ENCODE data around the gene TRIP6. TPM values are rescaled to one million over a fixed set of nuclear protein-coding genes. Genes with fewer than 3 reads are reported as not detected.

The TRIP6 gene
- total and polyA plus RNA-seq, 2 of the 8 experiments (the other 6 are each of a cell fraction or from before 2014, with no cell fraction given) = 88.4 to 103 TPM

- no peak for FAIRE-seq
- TF ChIP-seq CHD1 (IDR thresholded peaks at IDR 0.05; ENCODE audit: low read depth, low read length) (no peak), ATF2 (IDR thresholded peaks at IDR 0.05; ENCODE audit: low read length) (no peak), SIN3A (conservative IDR thresholded peaks at IDR 0.05 in 1 of 2, IDR thresholded peaks at IDR 0.05 in 1 of 2; ENCODE audit: low read depth in 1 of 2, low read length in 2 of 2) (no peak), EZH2 (IDR thresholded peaks at IDR 0.05; ENCODE audit: low read depth, low read length, severe bottlenecking) (no peak)
Observed at GRCh38 chr7:100882201-100882600, 15.0 kb downstream of the TRIP6 start.

More at GRCh38 chr7:100882201-100882600, 15.0 kb downstream of the TRIP6 start:
- no peak for DNase-seq (ENCODE audit: low read depth in 1 of 2, low spot score in 2 of 2)
- Histone ChIP-seq H3K4ac (replicated peaks; ENCODE audit: insufficient read length, low read depth, low read length) (no peak overlapping the region), H3K4me3 (ENCODE audit: extremely low read depth in 1 of 4, insufficient read depth in 2 of 4, low read depth in 3 of 4, low read length in 4 of 4) (no peak overlapping the region), H3K23me2 (ENCODE audit: low read depth, low read length) (0 out of 2 replicates have a peak, but pooled peaks cover 6% of the 10 kb centered on the region), H2BK12ac (ENCODE audit: low read depth, low read length) (no peak overlapping the region), H3K27me3 (replicated peaks in 1 of 4; ENCODE audit: control insufficient read depth in 3 of 4, extremely low read depth in 1 of 4, insufficient read depth in 3 of 4, low read length in 3 of 4) (no peaks in the 10 kb centered on the region; a peak in 1 of 7 replicates), H3K23ac (ENCODE audit: insufficient read length) (no peak overlapping the region), H2BK20ac (ENCODE audit: low read length) (no peak overlapping the region), H3K18ac (ENCODE audit: extremely low read depth, low read length) (no peak overlapping the region), H4K20me1 (replicated peaks in 1 of 2; ENCODE audit: control insufficient read depth in 1 of 2, insufficient read depth in 2 of 2, low read length in 2 of 2) (peaks cover 19 to 29% of the 10 kb centered on the region in 2 experiments), H3K4me1 (replicated peaks in 1 of 4; ENCODE audit: control insufficient read depth in 3 of 4, insufficient read depth in 4 of 4, low read length in 3 of 4) (peaks cover 0 to 5% (median 0%) of the 10 kb centered on the region in 4 experiments; a peak in 3 of 7 replicates), H2BK5ac (ENCODE audit: low read depth, low read length) (no peak overlapping the region), H2BK120ac (replicated peaks; ENCODE audit: low read depth, low read length) (no peak overlapping the region), H3K36me3 (ENCODE audit: control insufficient read depth in 2 of 4, insufficient read depth in 4 of 4, low read length in 3 of 4) (peaks cover 51 to 77% (median 63%) of the 10 kb centered on the region in 4 experiments), H3K27ac (ENCODE audit: low read depth, low read length) (no peak overlapping the region), H3K9ac (replicated peaks in 1 of 4; ENCODE audit: extremely low read depth in 1 of 4, low read depth in 3 of 4, low read length in 3 of 4) (no peak overlapping the region), H4K8ac (ENCODE audit: extremely low read depth, insufficient read depth, low read length) (no peak overlapping the region), H3K14ac (ENCODE audit: insufficient read length) (no peak overlapping the region), H3K56ac (replicated peaks; ENCODE audit: insufficient read length, low read depth, low read length) (no peak overlapping the region), H2AK5ac (ENCODE audit: low read depth, low read length) (no peak overlapping the region), H3K79me1 (ENCODE audit: low read depth, low read length) (peaks cover 18% of the 10 kb centered on the region), H3K4me2 (ENCODE audit: insufficient read depth in 1 of 2, low read depth in 2 of 2, low read length in 2 of 2) (no peak overlapping the region), H4K5ac (ENCODE audit: insufficient read length, low read depth, low read length) (no peak overlapping the region), H2BK15ac (ENCODE audit: low read length) (no peak overlapping the region), H3K9me3 (ENCODE audit: insufficient read depth in 2 of 2, low read depth in 1 of 2, low read length in 1 of 2) (no peaks in the 10 kb centered on the region; a peak in 1 of 4 replicates), H4K91ac (replicated peaks; ENCODE audit: insufficient read length, low read length) (no peak overlapping the region), H3K79me2 (ENCODE audit: control insufficient read depth in 1 of 2, insufficient read depth in 2 of 2, low read length in 2 of 2) (peaks cover 13 to 61% of the 10 kb centered on the region in 2 experiments; a peak in 3 of 4 replicates), H2AFZ (ENCODE audit: low read length) (no peak overlapping the region)
- POLR2A ChIA-PET (ENCODE audit: partially characterized antibody) = interaction anchor here (0.7 to 10.1 kb wide), 2 partner anchors 8 to 13 kb away, joined by 3 to 313 read pairs; partner anchors contain the start of genes ACHE, SRRT and TRIP6
- WGBS, 2 experiments (ENCODE audit: extremely low coverage in 1 of 2, insufficient coverage in 1 of 2, insufficient read length in 1 of 2, insufficient replicate concordance in 2 of 2, low coverage in 1 of 2, low lambda C conversion rate in 2 of 2, missing lambda C conversion rate in 1 of 2) = 97% methylated on average over 9 of the region's 9 CpGs; no CpG with 5 or more reads in 1 of the 2 experiments
- CTCF ChIA-PET (ENCODE audit: partially characterized antibody) = interaction anchor here (0.6 to 1.4 kb wide), 2 partner anchors 81 to 277 kb away, joined by 3 read pairs; no protein-coding TSS in a partner anchor
